ENCODE measurements around the gene ZNF445. TPM values are rescaled to one million over a fixed set of nuclear protein-coding genes. Genes with fewer than 3 reads are reported as not detected.

The ZNF445 gene
- total and polyA plus RNA-seq, 2 of the 8 experiments (the other 6 are each of a cell fraction or from before 2014, with no cell fraction given) = 3.3 to 26.3 TPM

DNA sequence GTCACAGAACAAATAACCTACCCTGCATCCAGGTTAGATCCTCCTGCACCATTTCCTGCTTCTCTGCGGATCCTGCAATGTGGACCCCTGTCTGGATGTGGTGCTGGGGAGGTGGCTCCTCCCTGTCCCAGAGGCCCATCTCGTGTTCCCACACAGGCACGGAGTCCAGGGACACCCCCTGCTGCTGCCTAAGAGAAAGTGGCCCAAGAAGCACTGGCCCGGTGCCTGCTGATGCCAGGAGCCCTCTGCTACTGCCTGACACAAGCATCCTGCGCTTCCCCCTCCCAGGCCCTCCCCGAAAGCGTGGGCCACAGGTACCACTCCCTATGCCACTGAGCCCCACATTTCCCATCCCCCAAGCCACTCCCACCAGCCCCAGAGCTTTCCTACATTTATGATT, 48.6 kb downstream of the ZNF445 start:
- H3K18ac ChIP-seq (ENCODE audit: extremely low read depth, low read length) = no peak overlapping the region
- H2AK5ac ChIP-seq (ENCODE audit: low read depth, low read length) = 0 out of 2 replicates have a peak overlapping the region, but pooled peaks have one; percentile 15
- no peaks in the 10 kb centered on the region for H3K23me2 ChIP-seq (ENCODE audit: low read depth, low read length)
- no peak overlapping the region for H4K5ac ChIP-seq (ENCODE audit: insufficient read length, low read depth, low read length)
- H3K27me3 ChIP-seq (replicated peaks in 1 of 4; ENCODE audit: control insufficient read depth in 3 of 4, extremely low read depth in 1 of 4, insufficient read depth in 3 of 4, low read length in 3 of 4) = no peaks in the 10 kb centered on the region; a peak in 1 of 7 replicates
- TF ChIP-seq SUZ12 (IDR thresholded peaks at IDR 0.05; ENCODE audit: low read length) = no peak
- no peak for TF ChIP-seq SRF (IDR thresholded peaks at IDR 0.05; ENCODE audit: low read depth, low read length)
- no peak for TF ChIP-seq POLR2AphosphoS5 (IDR thresholded peaks at IDR 0.05; ENCODE audit: low read depth, low read length)
- H3K79me2 ChIP-seq (ENCODE audit: control insufficient read depth in 1 of 2, insufficient read depth in 2 of 2, low read length in 2 of 2) = no peaks in the 10 kb centered on the region
- ChIA-PET CTCF (ENCODE audit: partially characterized antibody) (interaction anchor here (1.5 to 2.2 kb wide), 2 partner anchors 8 to 19 kb away, joined by 3 to 6 read pairs; no protein-coding TSS in a partner anchor), POLR2A (ENCODE audit: partially characterized antibody) (interaction anchor here (1.0 kb wide), 1 partner anchor 15 kb away, joined by 3 read pairs; no protein-coding TSS in a partner anchor)
- H3K4me1 ChIP-seq (replicated peaks in 1 of 4; ENCODE audit: control insufficient read depth in 3 of 4, insufficient read depth in 4 of 4, low read length in 3 of 4) = no peaks in the 10 kb centered on the region
- H3K4me2 ChIP-seq (ENCODE audit: insufficient read depth in 1 of 2, low read depth in 2 of 2, low read length in 2 of 2) = no peak overlapping the region
- H3K36me3 ChIP-seq (ENCODE audit: control insufficient read depth in 2 of 4, insufficient read depth in 4 of 4, low read length in 3 of 4) = no peaks in the 10 kb centered on the region
- no peak overlapping the region for H2BK20ac ChIP-seq (ENCODE audit: low read length)
- no peak for FAIRE-seq
- no peaks in the 10 kb centered on the region for H3K79me1 ChIP-seq (ENCODE audit: low read depth, low read length)
- no peak overlapping the region for H2BK12ac ChIP-seq (ENCODE audit: low read depth, low read length)
- H4K8ac ChIP-seq (ENCODE audit: extremely low read depth, insufficient read depth, low read length) = peak overlapping the region; percentile 3; the same call in 1 of the 2 replicates
- H2BK5ac ChIP-seq (ENCODE audit: low read depth, low read length) = no peak overlapping the region
- DNase-seq (ENCODE audit: low read depth in 1 of 2, low spot score in 2 of 2) = no peak
- no peak overlapping the region for H3K27ac ChIP-seq (ENCODE audit: low read depth, low read length)
- no peak overlapping the region for H2AFZ ChIP-seq (ENCODE audit: low read length)
- no peaks in the 10 kb centered on the region for H4K20me1 ChIP-seq (replicated peaks in 1 of 2; ENCODE audit: control insufficient read depth in 1 of 2, insufficient read depth in 2 of 2, low read length in 2 of 2)
- no peak overlapping the region for H4K91ac ChIP-seq (replicated peaks; ENCODE audit: insufficient read length, low read length)
- H3K14ac ChIP-seq (ENCODE audit: insufficient read length) = no peak overlapping the region
- H3K56ac ChIP-seq (replicated peaks; ENCODE audit: insufficient read length, low read depth, low read length) = no peak overlapping the region
- no peaks in the 10 kb centered on the region for H3K9me3 ChIP-seq (ENCODE audit: insufficient read depth in 2 of 2, low read depth in 1 of 2, low read length in 1 of 2)
- 89% methylated on average over 5 of the region's 7 CpGs; no CpG with 5 or more reads in 1 of the 2 experiments for WGBS, 2 experiments (ENCODE audit: extremely low coverage in 1 of 2, insufficient coverage in 1 of 2, insufficient read length in 1 of 2, insufficient replicate concordance in 2 of 2, low coverage in 1 of 2, low lambda C conversion rate in 2 of 2, missing lambda C conversion rate in 1 of 2)
- no peak overlapping the region for H2BK120ac ChIP-seq (replicated peaks; ENCODE audit: low read depth, low read length)
- no peak overlapping the region for H3K4me3 ChIP-seq (ENCODE audit: extremely low read depth in 1 of 4, insufficient read depth in 2 of 4, low read depth in 3 of 4, low read length in 4 of 4)
- no peak overlapping the region for H3K23ac ChIP-seq (ENCODE audit: insufficient read length)
- no peak overlapping the region for H3K9ac ChIP-seq (replicated peaks in 1 of 4; ENCODE audit: extremely low read depth in 1 of 4, low read depth in 3 of 4, low read length in 3 of 4)
- H2BK15ac ChIP-seq (ENCODE audit: low read length) = no peak overlapping the region
- H3K4ac ChIP-seq (replicated peaks; ENCODE audit: insufficient read length, low read depth, low read length) = no peak overlapping the region
